ENCODE results near the gene ANKS6. TPM values are rescaled to one million over a fixed set of nuclear protein-coding genes. Genes with fewer than 3 reads are reported as not detected.

The ANKS6 gene
- total and polyA plus RNA-seq, 2 of the 8 experiments (the other 6 are each of a cell fraction or from before 2014, with no cell fraction given): 34.1 to 56.3 TPM

GRCh38 chr9:98808875-98809274, 12.5 kb upstream of the ANKS6 start (continued):
- TF ChIP-seq ZNF274 (IDR thresholded peaks at IDR 0.05; ENCODE audit: borderline replicate concordance, extremely low read depth, low read length) (no peak), SIX5 (IDR thresholded peaks at IDR 0.05; ENCODE audit: low read depth, low read length) (no peak), TCF12 (IDR thresholded peaks at IDR 0.05; ENCODE audit: low read depth, low read length) (no peak), RBBP5 (IDR thresholded peaks at IDR 0.05; ENCODE audit: borderline replicate concordance, low read depth, low read length) (no peak)

Measured in H1 (cell line).